Measurements from ENCODE around the gene LRRC61. TPM values are rescaled to one million over a fixed set of nuclear protein-coding genes. Genes with fewer than 3 reads are reported as not detected.

Gene LRRC61
- total and polyA plus RNA-seq, 2 of the 13 experiments (the other 11 are each of a cell fraction or from before 2014, with no cell fraction given), result 33.0 to 34.8 TPM

DNA sequence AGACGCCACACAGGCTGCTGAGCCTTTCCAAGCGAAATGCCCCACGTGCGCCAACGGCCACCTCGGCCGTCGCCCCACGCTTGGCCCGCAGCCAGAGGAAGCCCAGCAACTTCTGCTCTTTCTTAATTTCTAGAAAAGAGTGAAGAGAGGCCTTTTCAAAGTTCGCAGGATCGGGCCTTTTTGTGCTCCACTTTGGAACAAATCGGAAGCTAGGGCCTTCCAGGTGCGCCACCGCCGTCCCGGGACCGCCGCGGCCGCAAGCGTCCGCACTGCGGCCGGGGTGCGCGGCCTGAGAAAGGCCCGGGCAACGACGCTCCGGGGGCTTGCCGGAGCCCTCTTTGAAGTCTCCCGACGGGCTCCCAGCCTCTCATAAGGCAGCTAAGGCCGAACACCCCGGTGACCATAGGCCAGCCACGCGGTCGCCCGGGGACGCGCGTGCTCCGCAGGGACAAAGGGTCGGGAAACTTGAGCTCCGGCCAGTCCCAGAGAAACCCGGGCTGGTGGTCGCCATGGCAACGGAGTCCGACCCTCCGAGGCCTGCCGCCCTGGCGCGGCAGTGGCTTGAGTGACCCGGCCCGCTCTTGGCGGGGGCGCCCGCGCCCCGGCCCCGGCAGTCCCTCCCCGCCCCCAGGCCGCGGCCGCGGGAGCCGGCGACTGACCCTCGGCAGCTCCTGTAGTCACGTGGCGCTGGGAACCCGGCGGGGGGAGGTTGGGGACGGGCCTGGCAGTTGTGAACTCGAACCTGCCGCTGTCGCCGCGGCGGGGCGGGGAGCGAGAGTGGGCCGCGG lies 45.1 kb downstream of the LRRC61 start, which contains the start of gene REPIN1 (continued):
- TF ChIP-seq ZNF772 (CRISPR knock-in tag; IDR thresholded peaks at IDR 0.05) (peak; percentile 91), FOXA1 (IDR thresholded peaks at IDR 0.05) (no peak), FOXA1 (CRISPR knock-in tag; IDR thresholded peaks at IDR 0.05) (0 out of 2 replicates have a peak, but pooled peaks have one; percentile 6), ZNF558 (CRISPR knock-in tag; IDR thresholded peaks at IDR 0.05; ENCODE audit: borderline replicate concordance) (peak; percentile 53), CHCHD3 (CRISPR knock-in tag; IDR thresholded peaks at IDR 0.05) (no peak), ZNF619 (CRISPR knock-in tag; IDR thresholded peaks at IDR 0.05) (no peak), PRPF4 (IDR thresholded peaks at IDR 0.05; ENCODE audit: low read depth, low read length, poor library complexity, severe bottlenecking) (no peak), ZNF605 (CRISPR knock-in tag; IDR thresholded peaks at IDR 0.05) (peak; percentile 92), MATR3 (CRISPR knock-in tag; IDR thresholded peaks at IDR 0.05) (no peak), ZFP37 (CRISPR knock-in tag; IDR thresholded peaks at IDR 0.05; ENCODE audit: borderline replicate concordance) (0 out of 2 replicates have a peak, but pooled peaks have one; percentile 22)
- TF ChIP-seq, protein P1, sequence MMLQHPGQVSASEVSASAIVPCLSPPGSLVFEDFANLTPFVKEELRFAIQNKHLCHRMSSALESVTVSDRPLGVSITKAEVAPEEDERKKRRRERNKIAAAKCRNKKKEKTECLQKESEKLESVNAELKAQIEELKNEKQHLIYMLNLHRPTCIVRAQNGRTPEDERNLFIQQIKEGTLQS (CRISPR knock-in tag; IDR thresholded peaks at IDR 0.05), result peak; percentile 38; the same call in 1 of the 2 replicates
- TF ChIP-seq, protein P2, sequence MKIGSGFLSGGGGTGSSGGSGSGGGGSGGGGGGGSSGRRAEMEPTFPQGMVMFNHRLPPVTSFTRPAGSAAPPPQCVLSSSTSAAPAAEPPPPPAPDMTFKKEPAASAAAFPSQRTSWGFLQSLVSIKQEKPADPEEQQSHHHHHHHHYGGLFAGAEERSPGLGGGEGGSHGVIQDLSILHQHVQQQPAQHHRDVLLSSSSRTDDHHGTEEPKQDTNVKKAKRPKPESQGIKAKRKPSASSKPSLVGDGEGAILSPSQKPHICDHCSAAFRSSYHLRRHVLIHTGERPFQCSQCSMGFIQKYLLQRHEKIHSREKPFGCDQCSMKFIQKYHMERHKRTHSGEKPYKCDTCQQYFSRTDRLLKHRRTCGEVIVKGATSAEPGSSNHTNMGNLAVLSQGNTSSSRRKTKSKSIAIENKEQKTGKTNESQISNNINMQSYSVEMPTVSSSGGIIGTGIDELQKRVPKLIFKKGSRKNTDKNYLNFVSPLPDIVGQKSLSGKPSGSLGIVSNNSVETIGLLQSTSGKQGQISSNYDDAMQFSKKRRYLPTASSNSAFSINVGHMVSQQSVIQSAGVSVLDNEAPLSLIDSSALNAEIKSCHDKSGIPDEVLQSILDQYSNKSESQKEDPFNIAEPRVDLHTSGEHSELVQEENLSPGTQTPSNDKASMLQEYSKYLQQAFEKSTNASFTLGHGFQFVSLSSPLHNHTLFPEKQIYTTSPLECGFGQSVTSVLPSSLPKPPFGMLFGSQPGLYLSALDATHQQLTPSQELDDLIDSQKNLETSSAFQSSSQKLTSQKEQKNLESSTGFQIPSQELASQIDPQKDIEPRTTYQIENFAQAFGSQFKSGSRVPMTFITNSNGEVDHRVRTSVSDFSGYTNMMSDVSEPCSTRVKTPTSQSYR (CRISPR knock-in tag; IDR thresholded peaks at IDR 0.05; ENCODE audit: borderline replicate concordance), result peak; percentile 89
- TF ChIP-seq, protein P3, sequence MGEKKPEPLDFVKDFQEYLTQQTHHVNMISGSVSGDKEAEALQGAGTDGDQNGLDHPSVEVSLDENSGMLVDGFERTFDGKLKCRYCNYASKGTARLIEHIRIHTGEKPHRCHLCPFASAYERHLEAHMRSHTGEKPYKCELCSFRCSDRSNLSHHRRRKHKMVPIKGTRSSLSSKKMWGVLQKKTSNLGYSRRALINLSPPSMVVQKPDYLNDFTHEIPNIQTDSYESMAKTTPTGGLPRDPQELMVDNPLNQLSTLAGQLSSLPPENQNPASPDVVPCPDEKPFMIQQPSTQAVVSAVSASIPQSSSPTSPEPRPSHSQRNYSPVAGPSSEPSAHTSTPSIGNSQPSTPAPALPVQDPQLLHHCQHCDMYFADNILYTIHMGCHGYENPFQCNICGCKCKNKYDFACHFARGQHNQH (CRISPR knock-in tag; IDR thresholded peaks at IDR 0.05), result peak; percentile 19
- TF ChIP-seq, protein P4, sequence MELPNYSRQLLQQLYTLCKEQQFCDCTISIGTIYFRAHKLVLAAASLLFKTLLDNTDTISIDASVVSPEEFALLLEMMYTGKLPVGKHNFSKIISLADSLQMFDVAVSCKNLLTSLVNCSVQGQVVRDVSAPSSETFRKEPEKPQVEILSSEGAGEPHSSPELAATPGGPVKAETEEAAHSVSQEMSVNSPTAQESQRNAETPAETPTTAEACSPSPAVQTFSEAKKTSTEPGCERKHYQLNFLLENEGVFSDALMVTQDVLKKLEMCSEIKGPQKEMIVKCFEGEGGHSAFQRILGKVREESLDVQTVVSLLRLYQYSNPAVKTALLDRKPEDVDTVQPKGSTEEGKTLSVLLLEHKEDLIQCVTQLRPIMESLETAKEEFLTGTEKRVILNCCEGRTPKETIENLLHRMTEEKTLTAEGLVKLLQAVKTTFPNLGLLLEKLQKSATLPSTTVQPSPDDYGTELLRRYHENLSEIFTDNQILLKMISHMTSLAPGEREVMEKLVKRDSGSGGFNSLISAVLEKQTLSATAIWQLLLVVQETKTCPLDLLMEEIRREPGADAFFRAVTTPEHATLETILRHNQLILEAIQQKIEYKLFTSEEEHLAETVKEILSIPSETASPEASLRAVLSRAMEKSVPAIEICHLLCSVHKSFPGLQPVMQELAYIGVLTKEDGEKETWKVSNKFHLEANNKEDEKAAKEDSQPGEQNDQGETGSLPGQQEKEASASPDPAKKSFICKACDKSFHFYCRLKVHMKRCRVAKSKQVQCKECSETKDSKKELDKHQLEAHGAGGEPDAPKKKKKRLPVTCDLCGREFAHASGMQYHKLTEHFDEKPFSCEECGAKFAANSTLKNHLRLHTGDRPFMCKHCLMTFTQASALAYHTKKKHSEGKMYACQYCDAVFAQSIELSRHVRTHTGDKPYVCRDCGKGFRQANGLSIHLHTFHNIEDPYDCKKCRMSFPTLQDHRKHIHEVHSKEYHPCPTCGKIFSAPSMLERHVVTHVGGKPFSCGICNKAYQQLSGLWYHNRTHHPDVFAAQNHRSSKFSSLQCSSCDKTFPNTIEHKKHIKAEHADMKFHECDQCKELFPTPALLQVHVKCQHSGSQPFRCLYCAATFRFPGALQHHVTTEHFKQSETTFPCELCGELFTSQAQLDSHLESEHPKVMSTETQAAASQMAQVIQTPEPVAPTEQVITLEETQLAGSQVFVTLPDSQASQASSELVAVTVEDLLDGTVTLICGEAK (IDR thresholded peaks at IDR 0.05), result no peak
- TF ChIP-seq, protein P4 (CRISPR knock-in tag; IDR thresholded peaks at IDR 0.05), result peak; percentile 45; the same call in 1 of the 2 replicates

Data from HepG2 (cell line).